Skeletal muscle cell (primary cell): Measurements from ENCODE around the gene NUDT6.
A peak's percentile ranks its signal among the peaks of the same experiment; 100 is the strongest.
"Not testable (repeated sequence)": the region's sequence is repeated elsewhere in the genome, so short reads cannot be mapped to it uniquely, and the experiment has no call there.

Experiments used
- DNase-seq: peaks from one replicate; pipeline ENCODE4 v3.0.0-alpha.2; 2010; ENCODE audit warnings: low read depth
- H3K4me3 ChIP-seq: 2 replicates; pipeline ENCODE4 v1.5.1; 2011; ENCODE audit warnings: low read depth, mild to moderate bottlenecking, control low read depth, low read length, moderate library complexity

NUDT6 gene, protein sequence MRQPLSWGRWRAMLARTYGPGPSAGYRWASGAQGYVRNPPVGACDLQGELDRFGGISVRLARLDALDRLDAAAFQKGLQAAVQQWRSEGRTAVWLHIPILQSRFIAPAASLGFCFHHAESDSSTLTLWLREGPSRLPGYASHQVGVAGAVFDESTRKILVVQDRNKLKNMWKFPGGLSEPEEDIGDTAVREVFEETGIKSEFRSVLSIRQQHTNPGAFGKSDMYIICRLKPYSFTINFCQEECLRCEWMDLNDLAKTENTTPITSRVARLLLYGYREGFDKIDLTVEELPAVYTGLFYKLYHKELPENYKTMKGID

GRCh38 chr4:122921971-122922876 is at the start of gene NUDT6:
TSS of gene NUDT6 (minus strand) at chr4:122922597. CDS start at chr4:122922572, 25 bp downstream.
- no peak for DNase-seq
- peak within 1 kb of the TSS; percentile 94 for H3K4me3 ChIP-seq

GRCh38 chr4:122968227-122968812 is 45.9 kb upstream of the NUDT6 start:
- peak; percentile 12 for DNase-seq
- no peak overlapping the region for H3K4me3 ChIP-seq

DNA sequence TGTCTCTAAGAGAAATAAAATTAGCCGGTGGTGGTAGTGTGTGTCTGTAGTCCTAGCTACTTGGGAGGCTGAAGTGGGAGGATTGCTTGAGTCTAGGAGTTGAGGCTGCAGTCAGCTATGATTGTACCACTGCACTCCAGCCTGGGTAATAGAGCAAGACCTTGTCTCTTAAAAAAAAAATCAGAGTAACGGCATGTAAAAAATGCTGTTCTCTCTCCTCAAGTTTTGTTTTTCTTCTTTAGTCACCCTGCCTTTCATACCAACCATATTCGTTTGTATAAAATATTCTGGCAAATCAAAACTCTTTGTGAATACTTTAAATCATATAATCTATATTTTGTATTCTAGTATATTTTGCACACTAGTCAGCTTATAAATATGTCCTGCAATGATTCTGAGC is 44.8 kb upstream of the NUDT6 start:
- no peak for DNase-seq
- no peak overlapping the region for H3K4me3 ChIP-seq

DNA sequence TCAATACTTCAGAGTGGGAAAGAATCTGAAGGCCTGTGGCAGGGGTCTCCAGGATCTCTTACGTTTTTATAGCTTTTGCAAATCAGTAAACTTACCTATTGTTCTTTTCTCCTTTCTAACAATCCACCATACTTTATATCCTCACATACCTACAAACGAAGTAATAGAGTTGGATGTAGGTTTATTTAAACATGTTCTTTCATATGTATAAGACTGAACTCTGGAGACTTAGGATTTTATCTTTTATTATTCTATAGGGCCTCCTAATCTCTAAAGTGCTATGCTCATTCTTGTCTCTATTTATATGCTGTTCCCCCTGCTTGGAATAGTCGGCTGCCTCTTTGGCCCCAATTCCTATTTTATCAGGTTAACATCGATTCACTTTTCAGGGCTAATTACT is 43.8 kb upstream of the NUDT6 start:
- no peak for DNase-seq

GRCh38 chr4:122963216-122963615 is 40.8 kb upstream of the NUDT6 start:
- DNase-seq: peak; percentile 12
- H3K4me3 ChIP-seq: no peak overlapping the region

More for the DNA sequence above, 43.8 kb upstream of the NUDT6 start:
- no peak overlapping the region for H3K4me3 ChIP-seq

DNA sequence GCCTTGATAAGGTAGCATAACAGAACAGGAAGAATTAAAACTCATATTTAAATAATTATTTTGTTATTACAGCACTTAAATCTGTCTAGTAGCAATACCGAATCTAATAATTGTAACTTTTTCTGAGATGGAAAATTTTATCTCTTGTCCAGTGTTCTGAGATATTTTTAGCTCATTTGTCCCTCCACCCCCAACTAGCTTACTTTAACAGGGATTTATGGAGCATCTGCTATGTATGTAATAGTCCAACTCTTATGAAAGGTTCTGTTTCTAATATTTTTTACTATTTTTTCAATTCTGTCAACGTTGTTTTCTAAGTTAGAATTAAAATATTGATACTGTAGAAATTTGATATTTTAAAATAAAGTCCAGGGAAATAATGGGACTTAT is 38.2 kb upstream of the NUDT6 start:
- DNase-seq: no peak
- no peak overlapping the region for H3K4me3 ChIP-seq

GRCh38 chr4:122959981-122960610 is 37.7 kb upstream of the NUDT6 start:
- DNase-seq: no peak
- H3K4me3 ChIP-seq: no peak overlapping the region

GRCh38 chr4:122959441-122959840 is 37.0 kb upstream of the NUDT6 start:
- no peak overlapping the region for H3K4me3 ChIP-seq
- no peak for DNase-seq

DNA sequence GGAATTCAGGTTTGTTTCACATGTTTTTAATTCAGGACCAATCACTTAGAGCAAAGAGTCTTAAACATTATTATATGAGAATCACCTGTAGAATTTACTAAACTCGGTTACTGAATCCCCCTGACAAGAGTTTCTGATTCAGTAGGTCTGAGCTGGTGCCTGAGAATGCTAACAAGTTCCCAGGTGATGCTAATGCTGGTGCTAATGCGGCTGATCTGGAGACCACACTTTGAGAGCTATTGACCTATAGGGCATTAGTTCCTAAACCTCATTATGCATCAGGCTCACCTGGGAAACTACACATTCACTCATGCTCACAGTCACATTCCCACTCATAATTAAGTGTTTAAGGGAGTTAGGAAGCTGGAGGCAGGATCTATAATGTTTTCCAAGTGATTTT is 36.1 kb upstream of the NUDT6 start:
- no peak overlapping the region for H3K4me3 ChIP-seq
- DNase-seq: no peak

DNA sequence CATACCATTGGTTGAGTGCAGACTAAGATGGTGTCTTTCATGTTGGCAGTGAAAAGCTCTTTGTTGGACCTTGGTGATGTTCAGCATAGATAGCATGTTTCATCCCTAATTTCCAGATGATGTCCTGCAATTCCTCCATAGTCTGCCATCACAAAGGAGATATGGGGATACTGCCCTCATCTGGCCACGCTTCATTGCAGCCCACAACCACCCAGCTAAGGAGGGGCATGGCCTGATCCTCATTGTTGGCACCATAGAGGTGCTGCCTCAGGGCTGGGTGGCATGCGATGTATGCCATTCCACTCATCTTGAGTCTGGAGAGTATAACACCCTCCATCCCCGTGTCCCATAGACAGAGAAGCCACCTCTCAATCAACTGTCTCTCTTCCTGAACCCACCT is 31.5 kb upstream of the NUDT6 start:
- no peak overlapping the region for H3K4me3 ChIP-seq
- no peak for DNase-seq

- no peak for DNase-seq
- H3K4me3 ChIP-seq: no peak overlapping the region
Observed at GRCh38 chr4:122952028-122952427, 29.6 kb upstream of the NUDT6 start.

DNA sequence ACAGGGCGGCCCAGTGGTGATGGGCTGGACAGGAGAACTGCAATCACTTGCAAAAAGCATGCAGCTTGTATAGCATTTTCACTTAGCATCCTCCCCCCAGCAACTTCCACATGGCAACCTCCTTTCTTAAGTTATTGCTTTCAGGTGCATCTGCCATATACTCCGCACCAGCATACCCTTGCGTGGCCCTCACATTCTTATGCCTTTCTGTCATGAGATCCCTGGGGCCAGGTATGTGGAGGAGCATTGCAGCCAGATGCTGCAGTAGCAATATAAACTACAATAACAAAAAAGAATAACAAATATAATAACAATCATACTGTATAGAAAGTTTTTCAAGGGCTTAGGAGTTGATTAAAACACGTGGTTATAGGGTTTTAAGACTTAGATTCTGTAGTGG is 26.3 kb upstream of the NUDT6 start:
- H3K4me3 ChIP-seq: no peak overlapping the region
- DNase-seq: no peak

DNA sequence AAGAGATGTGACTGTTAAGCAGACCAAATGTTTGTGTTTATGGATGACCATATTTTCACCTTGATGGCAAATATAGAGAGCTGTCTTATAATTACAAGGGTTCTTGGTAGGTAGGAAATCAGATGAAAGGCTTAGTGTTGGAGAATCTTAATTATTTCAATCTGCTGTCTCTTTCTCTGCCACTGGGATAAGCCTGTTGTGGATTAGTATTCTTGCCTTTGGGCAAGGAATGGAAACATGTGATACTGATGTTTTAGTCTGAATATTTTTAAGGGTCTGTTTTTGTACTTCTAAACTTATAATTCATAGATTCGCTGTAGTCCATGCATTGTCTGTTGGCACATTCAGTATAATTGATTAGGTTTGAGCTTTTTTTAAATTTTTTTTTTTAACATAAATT is 23.7 kb upstream of the NUDT6 start:
- no peak for DNase-seq
- no peak overlapping the region for H3K4me3 ChIP-seq

GRCh38 chr4:122945136-122945535 is 22.7 kb upstream of the NUDT6 start:
- H3K4me3 ChIP-seq, DNase-seq: not testable (repeated sequence)

DNA sequence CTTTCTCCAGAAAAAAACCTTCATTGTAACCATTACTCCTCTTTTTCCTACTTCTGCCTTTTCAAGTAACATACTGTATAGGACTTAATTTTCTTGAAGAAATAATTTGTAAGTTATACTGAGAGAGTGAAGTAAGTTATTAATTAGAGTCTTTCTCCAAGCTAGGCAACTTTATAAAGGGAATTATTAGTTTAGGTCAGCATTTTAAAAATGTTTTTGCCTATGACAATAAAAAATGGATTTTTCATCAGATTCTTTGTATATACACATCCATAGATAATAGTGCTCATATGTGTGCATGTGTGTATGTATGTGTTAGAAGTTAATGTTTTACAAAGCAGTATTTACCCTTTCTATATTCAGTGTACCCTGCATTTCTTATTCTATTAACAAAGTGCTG is 10.4 kb upstream of the NUDT6 start:
- no peak for DNase-seq
- no peak overlapping the region for H3K4me3 ChIP-seq

DNA sequence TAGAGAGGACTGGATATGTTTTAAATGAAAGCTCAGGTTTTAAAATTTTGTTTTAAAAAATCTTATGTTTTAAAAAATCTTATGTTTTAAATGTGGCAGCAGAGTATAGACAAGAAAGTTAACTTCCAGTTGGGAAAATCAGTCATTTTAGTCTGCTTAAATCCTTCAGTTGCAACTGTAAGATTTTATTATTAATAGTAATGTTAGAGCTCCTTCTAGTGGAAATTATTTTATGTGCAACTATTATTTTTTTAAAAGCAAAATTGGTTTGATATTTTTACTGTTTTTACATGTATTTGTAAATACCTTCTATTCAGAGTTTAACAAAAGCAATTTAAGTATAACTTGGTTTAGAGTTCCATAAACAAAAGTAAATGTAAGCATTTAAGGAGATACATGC is 8.5 kb upstream of the NUDT6 start:
- DNase-seq: no peak
- H3K4me3 ChIP-seq: no peak overlapping the region

DNA sequence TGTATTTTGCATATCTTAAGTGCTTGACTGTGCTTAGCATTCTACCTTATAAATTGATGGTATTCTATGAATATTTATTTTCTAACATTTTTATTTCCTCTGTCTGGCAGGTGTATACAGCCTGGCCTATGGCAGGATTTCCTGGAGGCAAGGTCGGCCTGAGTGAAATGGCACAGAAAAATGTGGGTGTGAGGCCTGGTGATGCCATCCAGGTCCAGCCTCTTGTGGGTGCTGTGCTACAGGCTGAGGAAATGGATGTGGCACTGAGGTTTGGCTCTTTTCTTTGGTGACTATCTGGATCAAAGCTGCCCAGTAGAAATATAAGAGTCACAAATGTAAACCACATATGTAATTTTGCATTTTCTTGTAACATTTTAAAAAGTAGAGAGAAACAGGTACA is 6.5 kb upstream of the NUDT6 start:
- no peak overlapping the region for H3K4me3 ChIP-seq
- DNase-seq: no peak

DNA sequence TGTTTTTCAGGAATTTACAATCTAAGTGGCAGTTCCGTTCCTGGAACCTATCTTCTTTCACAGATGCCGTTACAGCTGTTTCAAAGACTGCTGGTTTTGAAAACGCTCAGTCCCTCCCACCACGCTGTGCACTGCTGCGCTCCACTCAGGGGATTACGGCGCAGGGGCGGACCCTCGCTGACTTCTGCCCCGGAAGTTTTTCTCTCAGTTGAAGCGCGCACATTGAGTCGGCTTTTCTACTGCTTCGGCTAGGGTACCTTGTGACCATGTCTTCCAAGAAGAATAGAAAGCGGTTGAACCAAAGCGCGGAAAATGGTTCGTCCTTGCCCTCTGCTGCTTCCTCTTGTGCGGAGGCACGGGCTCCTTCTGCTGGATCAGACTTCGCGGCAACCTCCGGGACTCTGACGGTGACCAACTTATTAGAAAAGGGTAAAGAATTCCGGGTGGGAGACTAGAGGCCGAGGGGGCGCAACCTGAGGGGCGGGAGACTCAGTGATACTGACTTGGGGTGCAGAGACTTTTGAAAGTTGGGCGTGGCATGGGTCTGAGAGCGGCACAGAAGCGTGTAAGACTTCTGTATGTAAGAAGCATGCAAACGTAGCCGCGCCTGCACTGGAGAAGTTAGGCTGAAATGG is 597 bp upstream of the NUDT6 start:
- peak overlapping the region; percentile 94 for H3K4me3 ChIP-seq
- peak; percentile 57 for DNase-seq

- DNase-seq: no peak
- H3K4me3 ChIP-seq: peak overlapping the region; percentile 94
Observed at GRCh38 chr4:122921300-122921699, 1.1 kb downstream of the NUDT6 start.
